OCI-LY1 (cell line): ENCODE data around the gene EIF3L.

ENCODE experiments used
- H2AFZ ChIP-seq: fragments of 200-600 bp; sonication (generic), shearing (Covaris generic); 2 replicates; pipeline ENCODE4 v1.6.0; 2014; ENCODE audit warnings: antibody characterized with exemption, mild to moderate bottlenecking, low read length
- H3F3A ChIP-seq: fragments of 200-600 bp; sonication (generic), shearing (Covaris generic); 2 replicates; pipeline ENCODE4 v1.6.0; 2014; ENCODE audit warnings: mild to moderate bottlenecking, antibody characterized with exemption, low read length, moderate library complexity; ENCODE audit not compliant: insufficient read depth
- H3K27ac ChIP-seq: fragments of 200-600 bp; sonication (generic); 2 replicates; pipeline ENCODE4 v1.5.1; 2014; ENCODE audit warnings: low read length, mixed run types, mild to moderate bottlenecking, low read depth; ENCODE audit not compliant: poor library complexity, severe bottlenecking
- H3K27me3 ChIP-seq: fragments of 200-600 bp; sonication (generic); 2 replicates; pipeline ENCODE4 v1.6.0; 2014; ENCODE audit warnings: antibody characterized with exemption, mild to moderate bottlenecking, low read length, moderate library complexity; ENCODE audit not compliant: insufficient read depth
- H3K36me3 ChIP-seq: fragments of 200-600 bp; sonication (generic); 2 replicates; pipeline ENCODE4 v1.6.1; 2014; ENCODE audit warnings: mild to moderate bottlenecking, antibody characterized with exemption, low read length, moderate library complexity, mixed read lengths; ENCODE audit not compliant: insufficient read depth
- H3K4me1 ChIP-seq: fragments of 200-600 bp; sonication (generic); 2 replicates; pipeline ENCODE4 v1.5.1; 2014; ENCODE audit warnings: mild to moderate bottlenecking, low read length, moderate library complexity; ENCODE audit not compliant: insufficient read depth, severe bottlenecking
- H3K4me2 ChIP-seq: fragments of 200-600 bp; sonication (generic), shearing (Covaris generic); 2 replicates; pipeline ENCODE4 v1.6.1; 2014; ENCODE audit warnings: low read length
- H3K4me3 ChIP-seq: fragments of 200-600 bp; sonication (generic); 2 replicates; pipeline ENCODE4 v1.5.1; 2014; ENCODE audit warnings: low read length, low read depth, mild to moderate bottlenecking, mixed read lengths; ENCODE audit not compliant: poor library complexity, severe bottlenecking
- H3K79me2 ChIP-seq: fragments of 200-600 bp; shearing (Covaris generic); 2 replicates; pipeline ENCODE4 v1.6.1; 2016; ENCODE audit warnings: mixed run types, low read length, mixed read lengths; ENCODE audit not compliant: insufficient read depth
- H3K9ac ChIP-seq: fragments of 200-600 bp; sonication (generic), shearing (Covaris generic); 2 replicates; pipeline ENCODE4 v1.6.1; 2014; ENCODE audit warnings: mild to moderate bottlenecking, low read length, mixed read lengths
- H3K9me2 ChIP-seq: fragments of 200-600 bp; sonication (generic), shearing (Covaris generic); 2 replicates; pipeline ENCODE4 v1.6.1; 2014; ENCODE audit warnings: low read depth, mild to moderate bottlenecking, low read length, mixed read lengths
- H3K9me3 ChIP-seq: fragments of 200-600 bp; shearing (Covaris generic); 2 replicates; pipeline ENCODE4 v1.6.1; 2014; ENCODE audit warnings: low read length, mixed read lengths
- H4K20me1 ChIP-seq: fragments of 200-600 bp; sonication (generic), shearing (Covaris generic); 2 replicates; pipeline ENCODE4 v1.6.0; 2016; ENCODE audit warnings: mild to moderate bottlenecking, low read length; ENCODE audit not compliant: insufficient read depth
- EZH2 ChIP-seq: fragments of 200-600 bp; sonication (generic), shearing (Covaris generic); IDR thresholded peaks from 2 replicates; pipeline ENCODE4 v1.8.0; 2017; ENCODE audit warnings: borderline replicate concordance, mixed run types, mild to moderate bottlenecking, antibody characterized with exemption, low read length, moderate library complexity, mixed read lengths
- TF ChIP-seq, protein P1 (sequence below): fragments of 200-600 bp; sonication (generic), shearing (Covaris generic); IDR thresholded peaks from 2 replicates; pipeline ENCODE4 v1.5.1; 2017; ENCODE audit warnings: mild to moderate bottlenecking, antibody characterized with exemption, low read length, moderate library complexity, mixed read lengths

EIF3L gene

DNA sequence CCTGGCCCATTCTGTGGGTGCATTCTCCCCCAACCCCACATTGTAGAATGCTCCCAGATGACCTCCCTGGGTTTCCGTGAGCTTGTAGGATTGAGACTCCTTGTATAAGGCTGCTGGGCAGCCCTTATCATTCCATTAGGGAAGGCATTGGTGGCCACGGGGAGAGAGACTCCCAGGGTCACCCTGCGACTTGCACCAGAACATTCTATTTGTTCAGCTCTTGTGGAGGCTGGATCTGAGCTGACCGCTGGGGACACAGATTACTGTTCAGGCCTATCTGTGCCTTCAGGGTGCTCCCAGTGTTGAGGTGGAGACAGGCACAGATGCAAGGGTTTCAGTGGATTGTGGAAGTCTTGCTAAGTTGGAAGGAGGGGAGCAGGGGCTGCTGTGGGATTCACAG, 74.7 kb downstream of the EIF3L start:
- peaks cover 4% of the 10 kb centered on the region for H3K4me1 ChIP-seq
- H3K4me2 ChIP-seq = no peak overlapping the region
- no peaks in the 10 kb centered on the region for H3K9me3 ChIP-seq
- peaks cover 23% of the 10 kb centered on the region; the same call in 1 of the 2 replicates for H3K36me3 ChIP-seq
- no peak overlapping the region for H3K27ac ChIP-seq
- no peaks in the 10 kb centered on the region for H4K20me1 ChIP-seq
- H3K9me2 ChIP-seq = no peaks in the 10 kb centered on the region
- TF ChIP-seq, protein P1, sequence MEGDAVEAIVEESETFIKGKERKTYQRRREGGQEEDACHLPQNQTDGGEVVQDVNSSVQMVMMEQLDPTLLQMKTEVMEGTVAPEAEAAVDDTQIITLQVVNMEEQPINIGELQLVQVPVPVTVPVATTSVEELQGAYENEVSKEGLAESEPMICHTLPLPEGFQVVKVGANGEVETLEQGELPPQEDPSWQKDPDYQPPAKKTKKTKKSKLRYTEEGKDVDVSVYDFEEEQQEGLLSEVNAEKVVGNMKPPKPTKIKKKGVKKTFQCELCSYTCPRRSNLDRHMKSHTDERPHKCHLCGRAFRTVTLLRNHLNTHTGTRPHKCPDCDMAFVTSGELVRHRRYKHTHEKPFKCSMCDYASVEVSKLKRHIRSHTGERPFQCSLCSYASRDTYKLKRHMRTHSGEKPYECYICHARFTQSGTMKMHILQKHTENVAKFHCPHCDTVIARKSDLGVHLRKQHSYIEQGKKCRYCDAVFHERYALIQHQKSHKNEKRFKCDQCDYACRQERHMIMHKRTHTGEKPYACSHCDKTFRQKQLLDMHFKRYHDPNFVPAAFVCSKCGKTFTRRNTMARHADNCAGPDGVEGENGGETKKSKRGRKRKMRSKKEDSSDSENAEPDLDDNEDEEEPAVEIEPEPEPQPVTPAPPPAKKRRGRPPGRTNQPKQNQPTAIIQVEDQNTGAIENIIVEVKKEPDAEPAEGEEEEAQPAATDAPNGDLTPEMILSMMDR = no peak
- TF ChIP-seq EZH2 = no peak
- H3K27me3 ChIP-seq = no peaks in the 10 kb centered on the region
- no peak overlapping the region for H3K9ac ChIP-seq
- H3K4me3 ChIP-seq = no peak overlapping the region
- H3K79me2 ChIP-seq = no peaks in the 10 kb centered on the region
- no peaks in the 10 kb centered on the region for H3F3A ChIP-seq
- no peak overlapping the region for H2AFZ ChIP-seq

DNA sequence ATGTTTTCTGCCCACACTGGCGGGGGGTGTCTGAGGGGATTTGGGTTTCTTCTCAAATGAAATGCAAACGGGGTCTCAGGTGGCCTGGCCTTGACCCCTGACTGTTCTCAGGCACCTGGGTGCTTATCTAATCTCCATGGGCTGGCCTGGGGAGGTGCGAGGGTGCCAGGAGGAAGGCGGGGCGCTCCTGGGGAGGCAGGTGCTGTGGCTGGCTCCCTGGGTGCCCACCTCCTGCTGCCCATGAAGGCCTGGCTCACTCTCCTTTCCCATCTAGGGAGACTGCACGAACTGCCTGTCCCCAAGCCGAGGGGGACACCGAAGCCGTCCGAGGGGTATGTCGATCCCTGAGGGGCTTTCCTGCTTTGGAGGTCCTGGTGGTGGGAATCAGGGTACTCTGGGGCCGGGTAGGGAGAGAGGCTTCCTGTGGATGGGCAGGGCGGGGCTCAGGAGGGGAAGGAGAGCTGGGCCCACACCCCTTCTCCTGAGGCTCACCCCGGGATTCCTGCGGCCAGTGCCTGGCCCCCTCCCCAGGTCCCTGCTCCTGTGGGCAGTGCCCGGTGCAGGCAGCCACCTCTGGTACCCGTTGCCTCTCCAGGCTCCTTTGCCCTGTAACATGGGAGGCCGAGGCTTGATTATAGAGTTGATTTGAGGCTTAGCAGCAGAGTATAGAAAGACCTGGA, 75.3 kb downstream of the EIF3L start:
- Histone ChIP-seq H3K9me3 (no peaks in the 10 kb centered on the region), H3K9me2 (no peaks in the 10 kb centered on the region), H3K9ac (no peak overlapping the region), H4K20me1 (no peaks in the 10 kb centered on the region), H3K27me3 (no peaks in the 10 kb centered on the region), H3K36me3 (peaks cover 23% of the 10 kb centered on the region; the same call in 1 of the 2 replicates), H3K4me3 (no peak overlapping the region), H3K79me2 (no peaks in the 10 kb centered on the region), H3K4me1 (no peaks in the 10 kb centered on the region), H2AFZ (no peak overlapping the region), H3F3A (no peaks in the 10 kb centered on the region), H3K27ac (no peak overlapping the region), H3K4me2 (no peak overlapping the region)
- no peak for TF ChIP-seq EZH2
- TF ChIP-seq, protein P1 = no peak

DNA sequence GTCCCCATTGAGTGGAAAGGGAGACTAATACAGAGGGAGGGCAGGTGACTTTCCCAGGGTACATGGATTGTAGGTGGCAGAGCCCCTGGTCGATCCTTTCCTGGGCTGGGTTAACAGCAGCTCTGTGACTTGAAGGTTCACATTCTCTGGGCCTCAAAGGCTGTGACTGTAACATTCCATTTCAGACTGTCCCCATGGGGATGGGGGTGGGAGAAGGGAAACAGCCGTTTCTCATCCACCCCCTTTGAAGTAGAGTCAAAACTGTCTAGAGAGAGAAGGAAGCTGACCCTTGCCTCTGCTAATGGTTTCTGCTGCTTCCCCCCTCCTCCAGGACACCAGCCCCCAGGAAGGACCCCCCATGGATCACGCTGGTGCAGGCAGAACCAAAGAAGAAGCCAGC, 76.1 kb downstream of the EIF3L start:
- H2AFZ ChIP-seq = no peak overlapping the region
- H3K9me2 ChIP-seq = no peaks in the 10 kb centered on the region
- H4K20me1 ChIP-seq = no peaks in the 10 kb centered on the region
- H3K4me3 ChIP-seq = no peak overlapping the region
- H3K4me2 ChIP-seq = no peak overlapping the region
- no peaks in the 10 kb centered on the region for H3K9me3 ChIP-seq
- H3K9ac ChIP-seq = no peak overlapping the region
- H3K79me2 ChIP-seq = no peaks in the 10 kb centered on the region
- peaks cover 23% of the 10 kb centered on the region; the same call in 1 of the 2 replicates for H3K36me3 ChIP-seq
- H3K4me1 ChIP-seq = no peaks in the 10 kb centered on the region
- no peaks in the 10 kb centered on the region for H3K27me3 ChIP-seq
- TF ChIP-seq, protein P1 = no peak
- TF ChIP-seq EZH2 = no peak
- no peaks in the 10 kb centered on the region for H3F3A ChIP-seq
- H3K27ac ChIP-seq = no peak overlapping the region
